Endothelial cell (in vitro differentiated cells): Measurements from ENCODE around the gene PDZD8. TPM values are rescaled to one million over a fixed set of nuclear protein-coding genes. Genes with fewer than 3 reads are reported as not detected.

Experiments used
- DNase-seq: peaks from one replicate; pipeline ENCODE4 v3.0.0; 2021; ENCODE audit warnings: low spot score
- H3K27ac Mint-ChIP-seq: one replicate; pipeline ENCODE4 v1.8.0; 2021; ENCODE audit warnings: mixed read lengths, inconsistent platforms; ENCODE audit not compliant: unreplicated experiment
- H3K27me3 Mint-ChIP-seq: one replicate; pipeline ENCODE4 v1.8.0; 2021; ENCODE audit warnings: mild to moderate bottlenecking, moderate library complexity, mixed read lengths, inconsistent platforms; ENCODE audit not compliant: unreplicated experiment
- H3K36me3 Mint-ChIP-seq: one replicate; pipeline ENCODE4 v1.8.0; 2021; ENCODE audit warnings: mild to moderate bottlenecking, low read depth, mixed read lengths, inconsistent platforms; ENCODE audit not compliant: unreplicated experiment
- H3K4me1 Mint-ChIP-seq: one replicate; pipeline ENCODE4 v1.8.0; 2021; ENCODE audit warnings: mild to moderate bottlenecking, mixed read lengths, inconsistent platforms; ENCODE audit not compliant: unreplicated experiment
- H3K4me3 Mint-ChIP-seq: one replicate; pipeline ENCODE4 v1.8.0; 2021; ENCODE audit warnings: mild to moderate bottlenecking, mixed read lengths, inconsistent platforms; ENCODE audit not compliant: unreplicated experiment
- H3K9me3 Mint-ChIP-seq: one replicate; pipeline ENCODE4 v1.8.0; 2021; ENCODE audit warnings: mixed read lengths, inconsistent platforms; ENCODE audit not compliant: unreplicated experiment
- CTCF ChIP-seq: fragments of 200-600 bp; sonication (generic); IDR thresholded peaks from one replicate; pipeline ENCODE4 v1.5.0; 2021; ENCODE audit warnings: antibody characterized with exemption; ENCODE audit not compliant: unreplicated experiment
- total RNA-seq: library from RNA; stranded (reverse); fragmentation: NEBNext Ultra II Directional; extraction: Animal tissue kit (Norgen Biotek cat#: 25700); gene quantifications from one replicate; pipeline ENCODE4 v1.2.1, GENCODE V29; 2021; ENCODE audit not compliant: unreplicated experiment

Gene PDZD8
- total RNA-seq, 1 donor from 2014 or later, result 25.6 TPM

DNA sequence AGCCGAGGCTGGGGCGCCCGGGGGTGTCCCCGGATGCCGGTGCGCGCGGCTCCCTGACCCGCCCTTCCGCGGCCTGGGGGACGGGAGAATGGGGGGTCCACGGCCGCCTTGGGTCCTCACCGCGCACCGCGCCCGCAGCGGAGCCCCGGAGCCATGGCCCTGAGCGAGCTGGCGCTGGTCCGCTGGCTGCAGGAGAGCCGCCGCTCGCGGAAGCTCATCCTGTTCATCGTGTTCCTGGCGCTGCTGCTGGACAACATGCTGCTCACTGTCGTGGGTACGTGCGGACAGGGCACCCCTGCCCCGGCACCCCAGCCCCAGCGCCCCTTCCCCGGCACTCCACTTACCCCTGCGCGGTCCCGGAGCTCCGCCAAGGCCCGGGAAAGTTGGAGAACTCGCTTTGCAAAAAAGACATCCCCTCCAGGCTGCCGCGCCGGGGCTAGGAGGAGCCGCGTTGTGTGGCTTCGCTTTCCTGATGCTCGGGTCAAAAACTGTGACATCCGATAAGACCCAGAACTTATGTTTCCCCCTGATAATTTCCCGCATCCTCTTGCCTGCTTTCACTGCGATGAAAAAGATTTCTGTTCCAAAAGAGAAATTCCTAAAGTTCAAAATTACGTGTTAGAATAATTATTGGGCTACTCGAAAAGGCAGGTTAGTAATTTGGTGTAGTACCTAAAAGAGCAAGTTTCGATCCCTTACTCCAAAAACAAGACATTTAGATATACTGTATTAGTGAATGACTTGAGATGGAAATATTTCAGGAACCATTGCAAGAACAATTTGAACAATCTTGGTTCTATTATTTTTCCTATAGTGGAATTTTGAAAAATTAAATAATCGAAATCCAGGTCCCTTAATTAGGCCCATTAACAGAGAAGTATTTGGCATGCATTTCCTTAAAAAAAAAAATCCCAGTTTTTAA is 133.4 kb downstream of the PDZD8 start:
- peaks cover 4% of the 10 kb centered on the region for H3K4me1 Mint-ChIP-seq
- H3K36me3 Mint-ChIP-seq, result peaks cover 4% of the 10 kb centered on the region
- H3K27me3 Mint-ChIP-seq, result peaks cover 10% of the 10 kb centered on the region
- H3K4me3 Mint-ChIP-seq, result peak overlapping the region; percentile 84
- peak overlapping the region; percentile 70 for H3K27ac Mint-ChIP-seq
- TF ChIP-seq CTCF, result no peak
- peak; percentile 48 for DNase-seq
- H3K9me3 Mint-ChIP-seq, result no peaks in the 10 kb centered on the region

- Mint-ChIP-seq H3K27ac (peak within 1 kb of the TSS; percentile 70), H3K4me1 (peaks cover 4% of the 10 kb centered on the region), H3K36me3 (peaks cover 4% of the 10 kb centered on the region), H3K4me3 (peak within 1 kb of the TSS; percentile 84), H3K27me3 (peaks cover 10% of the 10 kb centered on the region), H3K9me3 (no peaks in the 10 kb centered on the region)
- no peak for DNase-seq
- no peak for TF ChIP-seq CTCF
These were observed 134.4 kb downstream of the PDZD8 start, which contains the start of gene SLC18A2 for GRCh38 chr10:117240621-117241529. TSS of gene SLC18A2 (plus strand) at chr10:117241114. CDS start at chr10:117241694, 580 bp downstream.

- peaks cover 4% of the 10 kb centered on the region for H3K36me3 Mint-ChIP-seq
- TF ChIP-seq CTCF, result no peak
- peaks cover 4% of the 10 kb centered on the region for H3K4me1 Mint-ChIP-seq
- H3K9me3 Mint-ChIP-seq, result no peaks in the 10 kb centered on the region
- no peak overlapping the region for H3K27ac Mint-ChIP-seq
- H3K4me3 Mint-ChIP-seq, result no peak overlapping the region
- H3K27me3 Mint-ChIP-seq, result peaks cover 10% of the 10 kb centered on the region
- DNase-seq, result no peak
These were observed 135.3 kb downstream of the PDZD8 start for GRCh38 chr10:117239721-117240620.

DNA sequence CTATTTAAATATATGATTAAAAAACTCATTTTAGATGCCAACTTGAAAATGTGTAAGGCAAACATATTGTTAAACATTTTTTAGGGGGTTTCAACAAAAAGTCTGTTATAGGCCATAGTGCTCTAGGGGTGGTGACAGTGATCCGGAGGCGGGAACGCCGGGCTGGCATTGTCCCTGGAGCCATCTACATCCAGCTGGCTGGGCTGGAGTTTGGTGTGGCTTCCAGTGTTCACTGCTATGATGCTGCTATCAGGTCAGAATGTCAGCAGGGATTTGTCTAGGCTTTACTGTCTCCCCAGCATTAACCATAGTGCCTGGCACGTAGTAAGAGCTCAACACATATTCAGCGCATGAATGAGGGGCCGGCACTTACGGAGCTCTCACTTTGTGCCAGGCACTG is 136.2 kb downstream of the PDZD8 start:
- Mint-ChIP-seq H3K4me1 (peaks cover 4% of the 10 kb centered on the region), H3K27me3 (peaks cover 10% of the 10 kb centered on the region), H3K27ac (peak overlapping the region; percentile 63), H3K36me3 (peaks cover 4% of the 10 kb centered on the region), H3K4me3 (no peak overlapping the region), H3K9me3 (no peaks in the 10 kb centered on the region)
- no peak for DNase-seq
- TF ChIP-seq CTCF, result no peak
